CD4-positive, alpha-beta T cell (primary cell): ENCODE data around the gene TP63. TPM values are rescaled to one million over a fixed set of nuclear protein-coding genes. Genes with fewer than 3 reads are reported as not detected.

Experiments used
- ATAC-seq: fragments of 200-7000 bp; cut with Tn5 transposase; one replicate; pipeline ENCODE4 v1.10.0; 2022; ENCODE audit warnings: mild to moderate bottlenecking; ENCODE audit not compliant: poor library complexity
- CTCF ChIA-PET: fragments of 350-600 bp; sonication (Branson Sonifier 250); formaldehyde crosslinking; loops from one replicate; lab custom pipeline; 2021; ENCODE audit warnings: antibody characterized with exemption, inconsistent platforms; lab: Charles Lee
- POLR2A ChIA-PET: fragments of 350-600 bp; sonication (Branson Sonifier 250); formaldehyde crosslinking; loops from one replicate; lab custom pipeline; 2021; ENCODE audit warnings: antibody characterized with exemption, inconsistent platforms; lab: Charles Lee
- DNase-seq, 14 experiments: peaks; one replicate each; pipeline ENCODE4 v3.0.0-alpha.2; 2013 to 2020; ENCODE audit warnings: mixed read lengths in 2 of 14
- H3K27ac ChIP-seq, 2 donors: one replicate each; pipeline versions ENCODE4 v1.5.1 to v1.7.0; 2013; ENCODE audit warnings: low read length in 2 of 2, low read depth in 1 of 2, mild to moderate bottlenecking in 1 of 2
- H3K27me3 ChIP-seq, 2 experiments: 1 replicate in 1 of 2; 2 replicates in 1 of 2; pipeline versions ENCODE4 v1.6.1 to v1.7.0; 2013; ENCODE audit warnings: low read length in 2 of 2, control low read depth in 1 of 2, mild to moderate bottlenecking in 1 of 2, moderate library complexity in 1 of 2; ENCODE audit not compliant: insufficient read depth in 2 of 2, control insufficient read depth in 1 of 2
- H3K36me3 ChIP-seq: one replicate; pipeline ENCODE4 v1.6.1; 2013; ENCODE audit warnings: low read length, control low read depth; ENCODE audit not compliant: insufficient read depth
- H3K4me1 ChIP-seq: one replicate; pipeline ENCODE4 v1.6.1; 2013; ENCODE audit warnings: low read length, control low read depth; ENCODE audit not compliant: insufficient read depth
- H3K4me3 ChIP-seq: one replicate; pipeline ENCODE4 v1.5.1; 2013; ENCODE audit warnings: mild to moderate bottlenecking, low read length, moderate library complexity
- H3K9me3 ChIP-seq, 2 experiments: 1 replicate in 1 of 2; 2 replicates in 1 of 2; pipeline versions ENCODE4 v1.6.1 to v1.7.0; 2013; ENCODE audit warnings: low read length in 2 of 2, mild to moderate bottlenecking in 2 of 2, control low read depth in 1 of 2, moderate library complexity in 1 of 2; ENCODE audit not compliant: control insufficient read depth in 1 of 2, insufficient read depth in 1 of 2
- H3K27ac Mint-ChIP-seq: one replicate; pipeline ENCODE4 v1.8.0; 2020; ENCODE audit warnings: mixed read lengths
- H3K27me3 Mint-ChIP-seq: one replicate; pipeline ENCODE4 v1.8.0; 2021; ENCODE audit warnings: mixed read lengths
- H3K36me3 Mint-ChIP-seq: one replicate; pipeline ENCODE4 v1.8.0; 2021; ENCODE audit warnings: low read depth, mixed read lengths
- H3K4me1 Mint-ChIP-seq: one replicate; pipeline ENCODE4 v1.8.0; 2021; ENCODE audit warnings: low read depth, mixed read lengths
- H3K4me3 Mint-ChIP-seq: one replicate; pipeline ENCODE4 v1.8.0; 2020; ENCODE audit warnings: mild to moderate bottlenecking, mixed read lengths
- H3K9me3 Mint-ChIP-seq: one replicate; pipeline ENCODE4 v1.8.0; 2020; ENCODE audit warnings: mixed read lengths
- CTCF ChIP-seq: fragments of 200-600 bp; IDR thresholded peaks from one replicate; pipeline ENCODE4 v1.8.0; 2022; ENCODE audit warnings: antibody characterized with exemption, mild to moderate bottlenecking
- intact Hi-C, 2 experiments: fragments of 100-400 bp; cut with DNase I in 1 of 2; cut with micrococcal nuclease in 1 of 2; formaldehyde crosslinking; loops; one replicate each; pipeline versions ENCODE4 v1.15.1 to v1.9.0; 2023 to 2025; cut with DNase I, micrococcal nuclease
- total RNA-seq, 174 experiments: library from RNA in 2 of 174; stranded (reverse) in 2 of 174; gene quantifications; one replicate each; pipeline ENCODE4 v1.2.3 and lab custom pipeline; 2021 to 2026

The TP63 gene
- total RNA-seq, 2 experiments from 2014 or later: 0.31 TPM; not detected in 1

- Mint-ChIP-seq H3K9me3 (no peaks in the 10 kb centered on the region), H3K36me3 (no peaks in the 10 kb centered on the region), H3K27me3 (no peaks in the 10 kb centered on the region), H3K4me3 (no peak overlapping the region), H3K27ac (no peak overlapping the region), H3K4me1 (no peaks in the 10 kb centered on the region)
- Histone ChIP-seq H3K4me1 (no peaks in the 10 kb centered on the region), H3K4me3 (no peak overlapping the region), H3K9me3 (no peaks in the 10 kb centered on the region), H3K27ac (no peak overlapping the region), H3K36me3 (no peaks in the 10 kb centered on the region), H3K27me3 (no peaks in the 10 kb centered on the region)
- TF ChIP-seq CTCF: no peak
- ChIA-PET POLR2A (no interaction called here), CTCF (no interaction called here)
- intact Hi-C loops: no loop called here
- DNase-seq (no peak), ATAC-seq (no peak)
Observed at GRCh38 chr3:189862385-189862998, 231.3 kb downstream of the TP63 start.

- no peak for ATAC-seq
- H3K27ac ChIP-seq: no peak overlapping the region
- Mint-ChIP-seq H3K27me3 (no peaks in the 10 kb centered on the region), H3K4me3 (no peak overlapping the region), H3K4me1 (no peaks in the 10 kb centered on the region), H3K9me3 (no peaks in the 10 kb centered on the region), H3K36me3 (no peaks in the 10 kb centered on the region), H3K27ac (no peak overlapping the region)
- H3K4me3 ChIP-seq: no peak overlapping the region
- POLR2A ChIA-PET: no interaction called here
- DNase-seq: no peak
- CTCF ChIA-PET: no interaction called here
- no peaks in the 10 kb centered on the region for H3K9me3 ChIP-seq
- no peaks in the 10 kb centered on the region for H3K27me3 ChIP-seq
- no peak for TF ChIP-seq CTCF
- H3K36me3 ChIP-seq: no peaks in the 10 kb centered on the region
- intact Hi-C loops: no loop called here
- H3K4me1 ChIP-seq: no peaks in the 10 kb centered on the region
Observed at GRCh38 chr3:189863031-189863430, 231.8 kb downstream of the TP63 start.

GRCh38 chr3:189868061-189868460 is 236.9 kb downstream of the TP63 start:
- CTCF ChIA-PET: no interaction called here
- Histone ChIP-seq H3K36me3 (no peaks in the 10 kb centered on the region), H3K27me3 (no peaks in the 10 kb centered on the region), H3K27ac (no peak overlapping the region), H3K9me3 (no peaks in the 10 kb centered on the region), H3K4me1 (no peaks in the 10 kb centered on the region), H3K4me3 (no peak overlapping the region)
- H3K4me3 Mint-ChIP-seq: no peak overlapping the region
- no peaks in the 10 kb centered on the region for H3K4me1 Mint-ChIP-seq
- no peak overlapping the region for H3K27ac Mint-ChIP-seq
- H3K27me3 Mint-ChIP-seq: peaks cover 7% of the 10 kb centered on the region
- no peak for TF ChIP-seq CTCF
- H3K9me3 Mint-ChIP-seq: no peaks in the 10 kb centered on the region
- POLR2A ChIA-PET: no interaction called here
- DNase-seq: no peak
- ATAC-seq: no peak
- intact Hi-C loops: no loop called here
- H3K36me3 Mint-ChIP-seq: no peaks in the 10 kb centered on the region
